HepG2 (cell line): ENCODE results near the gene CCSER1.

Experiments used
- ARHGAP35 ChIP-seq: sonication (generic); formaldehyde crosslinking; IDR thresholded peaks from 2 replicates; pipeline ENCODE4 v1.9.0; 2022; ENCODE audit warnings: mild to moderate bottlenecking, inconsistent platforms, moderate library complexity, missing genetic modification reagents, borderline replicate concordance
- BRCA1 ChIP-seq: sonication (generic); formaldehyde crosslinking; IDR thresholded peaks from 2 replicates; pipeline ENCODE4 v1.4.0; 2020; ENCODE audit warnings: missing genetic modification reagents
- CENPT ChIP-seq: sonication (generic); formaldehyde crosslinking; IDR thresholded peaks from 2 replicates; pipeline ENCODE4 v1.8.0; 2022; ENCODE audit warnings: low read depth, mild to moderate bottlenecking, moderate library complexity, missing genetic modification reagents
- CTCF ChIP-seq: sonication (generic); formaldehyde crosslinking; IDR thresholded peaks from 2 replicates; pipeline ENCODE4 v1.5.0; 2020; ENCODE audit warnings: mild to moderate bottlenecking, missing genetic modification reagents, moderate library complexity
- FOXA1 ChIP-seq, 2 experiments: fragments of 450-650 bp in 1 of 2; sonication (generic) in 1 of 2; formaldehyde crosslinking in 1 of 2; IDR thresholded peaks; 2 replicates each; pipeline versions ENCODE4 v1.4.0 to v1.6.1; 2016 to 2020; ENCODE audit warnings: missing genetic modification reagents in 1 of 2
- IRF1 ChIP-seq: sonication (generic); formaldehyde crosslinking; IDR thresholded peaks from 2 replicates; pipeline ENCODE4 v1.4.0; 2020; ENCODE audit warnings: low read depth, mild to moderate bottlenecking, missing genetic modification reagents
- POLR2A ChIP-seq, 2 experiments: IDR thresholded peaks; 2 replicates each; pipeline ENCODE4 v1.6.1; 2011; ENCODE audit warnings: low read depth in 2 of 2, low read length in 2 of 2, mild to moderate bottlenecking in 1 of 2, moderate library complexity in 1 of 2; ENCODE audit not compliant: insufficient read depth in 1 of 2
- SMC3 ChIP-seq: IDR thresholded peaks from 2 replicates; pipeline ENCODE4 v1.6.1; 2011; ENCODE audit warnings: low read length, improper control_type of control experiment
- TP53 ChIP-seq: sonication (generic); formaldehyde crosslinking; conservative IDR thresholded peaks from 2 replicates; pipeline ENCODE4 v1.4.0; 2020; ENCODE audit warnings: missing genetic modification reagents
- ZNF619 ChIP-seq: sonication (generic); formaldehyde crosslinking; IDR thresholded peaks from 2 replicates; pipeline ENCODE4 v1.4.0; 2020; ENCODE audit warnings: mild to moderate bottlenecking, missing genetic modification reagents

DNA sequence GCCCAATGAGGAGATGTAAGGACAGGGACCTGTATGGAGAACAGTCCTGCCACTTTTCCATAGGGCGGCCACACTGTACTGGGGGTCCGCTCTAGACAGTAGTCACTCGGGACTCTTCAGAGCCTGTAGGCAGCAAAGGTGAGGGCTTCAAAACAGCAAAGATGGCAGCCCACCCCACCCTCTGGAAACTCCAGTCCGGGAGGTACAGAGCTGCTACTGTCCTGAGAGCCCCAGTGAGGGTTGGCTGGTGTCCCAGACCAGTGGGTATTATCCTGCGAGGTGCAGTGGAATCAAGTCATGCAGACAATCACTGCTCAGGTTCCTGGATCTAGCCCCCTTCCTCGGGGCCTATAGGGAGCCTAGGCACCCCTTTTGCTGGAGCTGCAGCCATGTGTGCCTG lies 1392.0 kb downstream of the CCSER1 start:
- TF ChIP-seq ZNF619 (CRISPR knock-in tag) (no peak), TP53 (CRISPR knock-in tag) (no peak), CTCF (no peak), BRCA1 (CRISPR knock-in tag) (no peak), FOXA1 (IDR thresholded peaks at IDR 0.05) (no peak), FOXA1 (CRISPR knock-in tag; IDR thresholded peaks at IDR 0.05) (no peak), POLR2A (IDR thresholded peaks at IDR 0.05; ENCODE audit: insufficient read depth in 1 of 2, low read depth in 2 of 2, low read length in 2 of 2) (no peak), CENPT (CRISPR knock-in tag) (no peak), SMC3 (no peak), ARHGAP35 (CRISPR knock-in tag) (no peak), IRF1 (no peak)
